ENCODE data around the gene TXLNA.

The TXLNA gene

DNA sequence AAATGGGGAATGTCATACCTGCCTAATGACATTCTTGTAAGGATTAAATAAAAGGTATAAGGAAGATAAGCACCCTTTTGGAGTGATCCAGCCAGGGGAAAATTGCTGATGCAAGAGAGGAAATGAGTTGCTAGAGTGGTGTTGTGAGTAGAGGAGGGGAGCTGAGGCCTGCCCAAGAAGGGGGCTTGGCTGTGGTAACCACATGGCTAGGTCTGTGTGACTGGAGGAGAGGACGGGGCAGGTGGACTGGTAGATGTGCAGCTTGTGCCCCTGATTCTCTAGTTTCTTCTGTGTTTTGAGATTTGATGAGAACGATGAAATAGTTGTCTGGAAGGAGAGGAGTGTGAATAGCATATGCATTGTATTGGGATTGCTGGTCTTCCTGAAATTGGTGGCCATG, 6.6 kb downstream of the TXLNA start:
- DNase-seq = no peak

DNA sequence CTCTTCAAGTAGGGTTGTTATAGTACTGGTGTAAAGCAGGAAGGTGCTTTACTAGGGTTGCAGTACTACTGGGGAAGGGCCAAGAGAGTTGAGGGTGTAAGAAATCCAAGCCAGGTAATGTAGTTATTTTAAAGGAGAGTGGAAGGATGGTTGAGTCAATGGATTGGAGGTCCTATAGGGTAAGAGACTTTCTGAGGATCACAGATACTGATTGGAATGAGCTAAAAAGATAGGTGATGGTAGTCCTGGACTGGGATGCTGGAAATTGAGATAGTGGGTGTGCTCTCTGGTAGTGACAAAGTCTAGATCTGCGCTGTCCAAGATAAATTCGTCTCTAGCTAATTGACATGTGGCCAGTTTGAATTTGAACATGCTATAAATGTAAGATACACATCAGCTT, 7.0 kb downstream of the TXLNA start:
- no peak for DNase-seq

DNA sequence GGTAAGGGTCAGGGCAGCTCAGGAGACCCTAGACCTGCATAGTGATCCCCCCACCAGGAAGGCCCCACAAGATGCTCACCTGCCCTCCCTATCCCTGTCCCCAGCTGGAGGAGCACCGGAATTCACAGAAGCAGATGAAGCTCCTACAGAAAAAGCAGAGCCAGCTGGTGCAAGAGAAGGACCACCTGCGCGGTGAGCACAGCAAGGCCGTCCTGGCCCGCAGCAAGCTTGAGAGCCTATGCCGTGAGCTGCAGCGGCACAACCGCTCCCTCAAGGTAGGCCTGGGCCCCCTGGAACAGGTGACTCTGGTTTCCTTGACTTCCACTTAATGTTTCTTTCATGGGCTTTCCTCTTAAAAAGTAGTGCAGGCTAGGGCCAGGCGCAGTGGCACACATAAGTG, 8.4 kb downstream of the TXLNA start:
- DNase-seq = no peak

DNA sequence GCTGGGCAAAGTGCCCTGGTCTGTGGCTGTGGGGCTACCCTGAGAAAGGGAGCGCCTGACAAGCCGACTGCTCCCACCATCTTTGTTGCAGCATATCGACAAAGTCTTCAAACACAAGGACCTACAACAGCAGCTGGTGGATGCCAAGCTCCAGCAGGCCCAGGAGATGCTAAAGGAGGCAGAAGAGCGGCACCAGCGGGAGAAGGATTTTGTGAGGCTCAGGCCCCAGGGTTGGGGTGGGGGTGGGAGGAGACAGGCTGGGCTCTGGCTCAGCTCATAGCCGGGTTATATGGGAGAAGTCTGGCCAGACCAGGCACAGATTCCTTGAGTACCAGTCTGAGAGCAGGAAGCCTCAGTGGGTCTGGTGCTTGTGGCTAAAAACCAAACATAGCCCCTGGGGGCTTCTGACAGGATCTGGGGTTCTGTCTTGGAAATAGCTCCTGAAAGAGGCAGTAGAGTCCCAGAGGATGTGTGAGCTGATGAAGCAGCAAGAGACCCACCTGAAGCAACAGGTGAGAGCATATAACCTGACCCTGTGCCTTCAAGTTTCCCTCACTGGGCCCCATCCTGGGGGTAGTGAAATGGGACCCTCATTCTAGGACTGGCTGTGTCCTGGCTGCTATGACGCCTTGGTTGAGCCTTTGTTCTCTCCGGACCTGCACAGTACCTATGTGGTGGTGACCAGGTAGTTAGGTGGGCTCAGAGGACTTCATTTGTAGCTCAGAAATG, 12.9 kb downstream of the TXLNA start:
- no peak for DNase-seq

DNA sequence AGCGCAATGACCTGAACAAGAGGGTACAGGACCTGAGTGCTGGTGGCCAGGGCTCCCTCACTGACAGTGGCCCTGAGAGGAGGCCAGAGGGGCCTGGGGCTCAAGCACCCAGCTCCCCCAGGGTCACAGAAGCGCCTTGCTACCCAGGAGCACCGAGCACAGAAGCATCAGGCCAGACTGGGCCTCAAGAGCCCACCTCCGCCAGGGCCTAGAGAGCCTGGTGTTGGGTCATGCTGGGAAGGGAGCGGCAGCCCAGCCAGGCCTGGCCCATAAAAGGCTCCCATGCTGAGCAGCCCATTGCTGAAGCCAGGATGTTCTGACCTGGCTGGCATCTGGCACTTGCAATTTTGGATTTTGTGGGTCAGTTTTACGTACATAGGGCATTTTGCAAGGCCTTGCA, 15.5 kb downstream of the TXLNA start:
- no peak for DNase-seq

DNA sequence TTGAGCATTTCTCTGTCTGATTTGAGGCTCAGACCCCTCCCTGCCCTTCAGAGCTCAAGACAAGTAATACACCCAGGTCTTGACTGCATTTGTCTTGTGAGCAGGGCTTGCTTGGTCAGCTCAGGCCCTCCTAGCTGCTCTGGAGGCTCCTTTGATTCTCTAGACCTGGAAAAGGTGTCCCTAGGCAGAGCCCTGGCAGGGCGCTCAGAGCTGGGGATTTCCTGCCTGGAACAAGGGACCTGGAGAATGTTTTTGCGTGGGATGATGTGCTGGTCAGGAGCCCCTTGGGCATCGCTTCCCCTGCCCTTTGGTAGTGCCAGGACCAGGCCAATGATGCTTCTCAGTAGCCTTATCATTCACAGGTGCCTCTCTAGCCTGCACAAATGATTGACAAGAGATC, 16.1 kb downstream of the TXLNA start:
- no peak for DNase-seq

DNA sequence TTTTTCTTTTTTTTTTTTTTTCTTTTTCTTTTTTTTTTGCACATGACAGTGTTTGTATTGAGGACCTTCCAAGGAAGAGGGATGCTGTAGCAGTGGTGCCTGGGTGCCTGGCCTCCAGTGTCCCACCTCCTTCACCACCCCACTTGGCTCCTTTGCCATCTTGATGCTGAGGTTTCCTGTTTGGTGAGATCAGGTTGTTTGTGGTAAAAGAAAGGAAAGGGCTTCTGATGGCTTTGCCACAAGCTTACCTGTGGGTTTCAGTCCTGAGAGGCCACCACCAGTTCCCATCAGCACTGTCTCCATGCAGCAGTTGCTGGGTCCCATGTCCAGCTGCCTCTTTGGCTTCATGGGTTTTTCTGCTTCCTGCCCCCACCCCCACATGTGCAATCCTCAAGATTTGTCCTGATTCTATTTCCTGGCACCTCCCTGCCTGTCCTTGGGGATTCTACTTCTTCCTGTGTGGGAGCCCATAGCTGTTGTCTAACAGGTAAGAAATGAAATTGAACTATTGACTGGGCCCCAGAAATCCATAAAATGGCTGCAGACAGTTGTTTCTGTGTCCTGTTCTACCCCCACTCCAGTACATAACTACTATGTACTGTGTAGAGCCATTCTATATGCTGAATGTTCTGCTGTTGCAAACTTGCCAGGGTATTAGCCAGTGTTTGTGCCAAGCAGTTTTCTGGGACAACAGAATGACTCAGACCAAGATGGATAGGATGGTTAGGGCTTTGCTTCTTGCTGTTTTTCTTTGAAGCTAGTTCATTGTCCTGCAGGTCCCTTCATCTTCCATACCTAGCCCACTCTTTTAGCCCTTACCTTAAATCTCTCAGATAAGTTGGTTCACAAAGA, 16.7 kb downstream of the TXLNA start:
- no peak for DNase-seq

DNA sequence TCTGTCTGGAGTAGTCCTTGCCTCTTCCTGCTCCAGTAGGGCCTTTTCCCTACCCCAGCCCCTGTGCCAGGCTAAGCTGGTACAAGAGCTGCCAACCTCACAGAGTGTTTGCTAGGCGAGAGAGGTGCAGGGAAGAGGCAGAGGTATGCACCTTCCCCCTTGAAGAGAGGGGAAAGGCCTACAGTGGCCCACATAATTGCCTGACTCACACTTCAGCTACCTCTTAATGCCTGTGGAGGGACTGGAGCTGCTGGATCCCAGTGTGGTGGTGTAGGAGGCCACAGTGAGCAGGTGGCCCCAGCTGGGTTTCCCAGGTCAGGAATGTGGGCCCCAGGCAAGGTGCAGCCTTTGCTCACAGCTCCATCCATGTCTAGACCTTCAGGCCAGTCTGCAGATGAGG, 17.6 kb downstream of the TXLNA start:
- DNase-seq = no peak

DNA sequence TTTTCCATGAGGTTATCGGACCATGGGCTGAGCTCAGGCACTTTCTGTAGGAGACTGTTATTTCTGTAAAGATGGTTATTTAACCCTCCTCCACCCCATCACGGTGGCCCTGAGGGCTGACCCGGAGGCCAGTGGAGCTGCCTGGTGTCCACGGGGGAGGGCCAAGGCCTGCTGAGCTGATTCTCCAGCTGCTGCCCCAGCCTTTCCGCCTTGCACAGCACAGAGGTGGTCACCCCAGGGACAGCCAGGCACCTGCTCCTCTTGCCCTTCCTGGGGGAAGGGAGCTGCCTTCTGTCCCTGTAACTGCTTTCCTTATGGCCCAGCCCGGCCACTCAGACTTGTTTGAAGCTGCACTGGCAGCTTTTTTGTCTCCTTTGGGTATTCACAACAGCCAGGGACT, 18.4 kb downstream of the TXLNA start:
- DNase-seq = no peak

DNA sequence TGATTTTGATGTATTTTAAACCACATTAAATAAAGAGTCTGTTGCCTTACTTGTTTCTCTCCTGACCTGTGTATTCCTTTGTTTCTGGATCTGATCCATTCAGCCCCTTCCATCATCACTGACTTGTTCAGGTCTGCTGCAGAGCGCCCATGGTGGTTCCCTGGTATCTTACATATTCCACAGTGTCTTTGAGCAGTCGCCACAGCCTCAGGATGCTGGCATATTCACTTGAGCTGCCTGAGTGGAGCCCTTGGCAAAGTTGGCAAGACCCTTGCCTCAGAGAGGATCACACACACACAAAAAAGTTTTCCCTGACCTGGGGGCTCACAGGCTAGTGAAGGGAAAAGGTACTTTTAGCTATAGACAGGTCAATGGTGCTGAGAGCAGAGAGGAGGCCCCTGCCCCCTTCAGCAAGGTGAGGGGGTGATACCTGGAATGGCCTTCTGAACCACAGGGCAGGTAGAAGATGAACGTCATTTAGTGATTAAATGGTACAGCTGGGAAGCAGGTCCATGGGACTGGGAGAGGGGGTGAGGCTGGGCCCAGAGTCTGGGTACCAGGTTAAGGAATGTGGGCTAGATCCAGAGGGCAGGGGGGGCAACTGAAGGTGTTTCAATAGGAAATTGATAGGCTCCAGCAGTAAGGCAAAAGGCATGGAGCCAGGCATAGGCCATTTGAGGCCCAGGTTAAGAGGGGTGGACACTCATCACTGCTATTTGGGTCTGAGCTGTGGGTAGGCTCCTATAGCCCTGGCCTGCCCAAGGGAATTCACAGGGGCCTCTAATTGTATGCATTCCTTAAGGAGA, 19.0 kb downstream of the TXLNA start:
- no peak for DNase-seq

DNA sequence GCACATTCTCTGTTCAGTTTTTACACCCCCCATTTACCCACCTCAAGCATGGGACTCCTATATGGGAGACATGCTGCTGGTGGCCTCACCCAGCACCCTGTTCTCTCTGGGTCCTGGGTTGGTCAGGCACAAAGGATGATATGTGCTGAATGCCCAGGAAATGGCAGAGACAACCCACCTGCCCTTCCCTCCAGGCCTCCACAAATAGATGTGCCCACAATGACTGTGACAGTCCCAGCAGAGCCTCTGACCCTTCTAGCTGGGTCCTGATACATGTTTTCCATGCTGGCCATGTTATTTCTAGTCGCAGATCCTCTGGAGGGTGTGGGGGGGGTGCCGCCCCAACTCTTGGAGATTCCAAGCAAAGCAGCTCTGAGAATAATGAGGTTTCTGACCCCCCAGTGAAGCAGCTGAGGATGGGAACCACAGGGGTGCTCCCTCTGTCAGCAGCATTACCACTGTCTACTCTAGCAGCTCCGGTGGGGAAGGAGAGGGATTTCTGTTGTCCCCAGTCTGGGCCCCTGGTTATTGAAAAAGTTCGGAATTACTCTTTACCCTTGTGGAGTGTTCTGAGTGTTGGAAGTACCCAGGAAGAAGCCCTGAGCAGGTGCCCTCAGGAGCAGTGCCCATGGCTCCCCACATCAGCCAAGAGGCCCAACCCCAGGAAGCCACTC, 19.7 kb downstream of the TXLNA start:
- DNase-seq = no peak

DNA sequence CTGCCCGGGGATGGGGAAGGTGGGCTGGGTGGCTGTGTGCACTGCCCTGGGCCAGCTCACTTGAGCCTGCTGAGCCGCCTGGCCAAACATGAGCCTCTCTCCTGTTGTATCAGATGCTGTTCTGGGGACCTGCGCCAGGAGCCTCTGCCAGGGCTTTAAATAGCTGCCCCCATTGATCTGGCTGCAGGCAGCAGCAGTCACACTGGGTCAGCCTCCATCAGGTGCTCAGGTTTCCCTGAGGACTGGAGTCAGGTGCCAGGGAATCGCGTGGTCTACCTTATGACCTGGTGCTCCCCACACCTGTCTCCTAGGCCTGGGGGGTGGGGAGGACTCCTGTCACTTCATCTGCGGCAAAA, 20.2 kb downstream of the TXLNA start:
- no peak for DNase-seq

DNA sequence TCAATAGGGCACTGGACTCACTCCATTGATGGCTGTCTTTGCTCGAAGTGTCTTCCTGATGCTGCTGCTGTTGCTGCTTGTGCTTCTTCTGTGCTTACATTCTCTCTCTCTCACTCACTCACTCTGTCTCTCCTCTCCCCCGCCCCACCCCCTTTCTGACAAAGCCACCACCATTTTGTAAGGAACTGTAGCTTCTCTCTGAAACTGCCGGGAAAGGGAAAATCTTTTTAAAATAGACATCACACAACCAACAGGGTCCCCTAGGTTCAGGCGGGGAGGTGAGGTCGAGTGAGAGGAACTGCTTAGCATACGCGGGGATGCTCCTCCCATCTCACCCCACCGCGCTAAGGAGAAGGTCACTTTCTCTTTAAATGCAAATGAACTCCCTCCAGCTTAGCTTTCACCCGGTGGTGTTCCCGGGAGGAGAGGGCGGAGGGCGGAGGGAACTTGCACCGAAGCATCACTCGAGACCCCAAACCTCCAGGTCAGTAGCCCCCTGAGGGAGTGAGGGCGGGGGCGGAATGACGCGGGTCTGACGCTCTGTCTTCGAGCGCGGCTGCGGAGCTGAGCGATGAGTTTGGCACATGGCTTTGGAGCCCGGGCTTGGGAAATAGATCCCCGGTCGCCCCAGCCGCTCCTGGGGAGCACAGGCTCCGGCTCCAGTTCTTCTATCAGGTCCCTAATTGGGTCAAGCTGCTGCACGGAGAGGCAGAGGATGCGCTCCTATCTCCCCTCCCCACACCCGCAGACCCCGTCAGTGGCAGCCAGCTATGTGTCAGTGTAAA, 20.9 kb downstream of the TXLNA start, which contains the start of gene CCDC28B:
TSS of gene CCDC28B (plus strand) at position 370 of the 785 bp plus-strand sequence. CDS start 1,341 bp downstream, outside the sequence.
- peak; percentile 69 for DNase-seq

DNA sequence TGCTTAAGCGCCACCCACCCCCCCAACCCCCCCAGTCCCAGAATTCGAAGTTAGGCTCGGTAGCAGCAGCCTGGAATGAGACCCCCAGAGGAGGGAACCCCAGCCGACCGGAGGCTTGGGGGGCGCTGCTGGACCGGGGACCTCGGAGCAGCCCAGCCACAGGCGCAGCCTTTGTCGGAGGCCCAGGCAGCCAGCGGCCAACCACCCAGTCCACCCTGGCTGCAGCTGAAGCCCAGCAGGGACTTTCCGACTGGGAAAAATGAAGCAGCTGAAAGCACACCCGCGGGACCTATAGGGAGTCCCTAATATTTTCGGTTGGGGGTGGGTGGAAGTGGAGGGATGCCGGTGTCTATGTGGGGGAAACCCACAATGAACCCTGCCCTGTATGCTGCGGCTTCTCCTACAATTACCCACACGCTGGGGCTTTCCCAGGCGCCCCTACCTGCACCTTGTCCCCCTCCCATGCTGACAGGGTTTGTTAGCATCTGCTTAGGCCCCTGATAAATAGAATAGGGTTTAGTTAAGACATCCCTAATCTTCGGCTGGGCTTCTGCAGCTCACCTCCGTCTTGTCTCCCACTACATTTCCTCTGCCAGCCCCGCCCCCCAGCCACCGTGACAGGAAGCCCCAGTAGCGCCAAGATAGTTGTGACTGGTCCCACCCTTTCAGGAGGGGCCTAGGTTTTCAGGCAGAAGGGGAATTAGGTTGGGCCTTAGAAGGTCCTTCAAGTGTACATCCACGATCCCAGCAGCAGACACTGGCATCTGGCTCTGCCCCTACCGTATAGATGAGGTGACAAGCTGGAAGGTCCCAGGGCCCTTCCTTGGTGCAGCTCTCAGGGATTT, 21.8 kb downstream of the TXLNA start:
- peak; percentile 61 for DNase-seq

DNA sequence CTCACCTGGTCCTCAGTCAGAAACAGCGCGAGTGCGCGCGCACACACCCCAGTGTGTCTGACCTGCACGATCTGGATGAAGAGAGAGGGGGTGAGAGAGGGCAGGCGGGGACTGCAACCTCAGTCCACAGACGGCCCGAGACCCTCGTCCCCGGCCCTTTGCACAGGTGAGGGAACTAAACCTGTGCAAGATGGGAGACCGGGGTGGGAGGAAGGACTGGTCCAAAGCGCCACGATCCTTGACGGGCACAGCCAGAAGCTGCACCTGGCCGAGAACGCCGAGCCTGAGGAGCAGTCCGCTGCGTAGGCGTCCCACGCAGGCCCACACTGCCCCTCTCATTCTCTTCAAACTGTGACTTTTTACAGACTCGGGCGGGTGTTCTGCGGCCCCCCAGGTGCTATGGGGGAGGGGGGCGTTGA, 25.5 kb downstream of the TXLNA start:
- no peak for DNase-seq

DNA sequence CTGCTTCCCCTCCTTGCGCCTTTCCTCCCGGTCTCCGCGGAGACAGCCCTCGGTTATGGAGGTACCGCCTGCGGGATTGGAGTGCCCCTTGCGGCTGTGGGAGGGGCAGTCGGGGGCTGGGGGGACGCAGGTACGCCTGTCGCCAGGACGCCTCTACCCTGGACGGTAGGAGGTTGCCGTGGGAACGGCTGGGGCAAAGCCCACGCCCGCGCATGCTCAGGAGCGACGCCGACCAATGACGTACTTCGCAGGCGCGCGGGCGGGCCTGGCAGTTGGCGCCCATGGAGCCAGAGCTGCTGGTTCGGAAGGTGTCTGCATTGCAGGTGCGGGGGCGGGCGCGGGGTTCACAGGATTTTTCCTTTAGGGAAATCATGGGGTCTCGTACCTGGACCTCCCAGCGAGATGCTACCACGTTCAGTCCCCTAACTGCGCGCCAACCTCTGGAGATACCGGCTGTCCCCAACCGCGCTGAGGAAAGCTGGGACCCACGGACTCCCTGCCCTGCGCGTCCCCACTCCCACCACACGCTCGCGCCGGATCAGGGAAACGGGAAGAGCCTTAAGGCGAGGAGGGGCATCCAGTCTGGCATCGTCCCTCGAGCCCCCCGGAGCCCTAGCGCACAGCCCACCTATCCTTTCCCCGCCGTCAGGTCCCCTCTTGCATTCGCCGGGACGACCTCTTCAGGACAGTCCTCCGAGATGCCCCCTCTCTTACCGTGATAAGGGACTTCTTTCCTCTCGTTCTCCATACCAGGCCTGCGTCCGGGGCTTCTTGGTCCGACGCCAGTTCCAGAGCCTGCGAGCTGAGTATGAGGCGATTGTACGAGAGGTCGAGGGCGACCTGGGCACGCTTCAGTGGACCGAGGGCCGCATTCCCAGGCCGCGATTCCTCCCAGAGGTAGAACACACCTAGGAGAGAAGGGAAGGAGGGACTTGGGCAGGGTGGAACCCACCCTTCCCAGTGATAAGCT, 26.2 kb downstream of the TXLNA start, which contains the start of gene IQCC:
TSS of gene IQCC (plus strand) at position 271 of the 970 bp plus-strand sequence. CDS start at position 282, 11 bp downstream.
- DNase-seq = peak; percentile 66

DNA sequence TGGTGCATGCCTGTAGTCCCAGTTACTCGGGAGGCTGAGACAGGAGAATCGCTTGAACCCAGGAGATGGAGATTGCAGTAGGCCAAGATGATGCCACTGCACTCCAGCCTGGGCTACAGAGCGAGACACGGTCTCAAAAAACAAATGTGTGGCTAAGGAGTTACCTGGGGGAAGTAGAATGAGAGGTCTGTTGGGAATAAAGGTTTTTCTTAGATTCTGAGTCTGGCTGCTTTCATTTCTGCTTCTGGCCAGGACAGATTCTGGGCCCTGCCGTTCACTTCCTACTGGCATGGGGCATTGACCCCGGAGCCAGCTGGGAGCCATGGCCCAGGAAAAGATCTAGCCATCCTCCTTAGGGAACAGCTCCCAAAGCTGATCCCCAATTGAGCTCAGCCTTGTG, 29.0 kb downstream of the TXLNA start:
- DNase-seq = no peak

DNA sequence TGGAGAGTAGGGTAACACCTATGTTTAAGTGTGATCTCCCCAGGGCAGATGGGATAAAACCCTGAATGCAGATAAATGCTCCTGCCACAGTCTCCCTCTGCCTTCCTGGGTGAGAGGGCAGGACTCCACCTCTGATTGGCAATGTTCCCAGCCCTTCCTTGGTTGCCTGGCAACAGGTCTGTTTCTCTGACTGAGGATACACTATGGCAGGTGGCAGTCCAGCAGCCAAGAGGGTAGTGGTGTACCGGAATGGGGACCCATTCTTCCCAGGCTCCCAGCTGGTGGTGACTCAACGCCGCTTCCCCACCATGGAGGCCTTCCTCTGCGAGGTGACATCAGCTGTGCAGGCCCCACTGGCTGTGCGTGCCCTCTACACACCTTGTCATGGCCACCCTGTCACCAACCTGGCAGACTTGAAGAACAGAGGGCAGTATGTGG, 29.4 kb downstream of the TXLNA start, which contains the start of gene DCDC2B:
TSS of gene DCDC2B (plus strand) at position 199 of the 438 bp plus-strand sequence. CDS start at position 204, 5 bp downstream.
- no peak for DNase-seq

All from HCEC 1CT (cell line).